ENCODE measurements around the gene OPRM1. TPM values are rescaled to one million over a fixed set of nuclear protein-coding genes. Genes with fewer than 3 reads are reported as not detected.

OPRM1 gene
- total RNA-seq, 1 experiment from 2014 or later: not detected

- Histone ChIP-seq H3K4me1 (no peaks in the 10 kb centered on the region), H3K9me3 (no peaks in the 10 kb centered on the region), H3K4me3 (ENCODE audit: low read depth, low read length) (no peak overlapping the region), H3K27me3 (replicated peaks; ENCODE audit: control insufficient read depth, insufficient read depth, low read length) (no peaks in the 10 kb centered on the region), H3K36me3 (ENCODE audit: control insufficient read depth, insufficient read depth, low read length) (no peaks in the 10 kb centered on the region)
- no TSS peak for BruUV-seq (replicated peaks)
- peaks cover 7% of the 10 kb centered on the region for H3K27me3 Mint-ChIP-seq (ENCODE audit: insufficient read depth, unreplicated experiment)
- ChIA-PET POLR2A (no interaction called here), CTCF (no interaction called here)
- intact Hi-C loops (cut with micrococcal nuclease; ENCODE audit: unreplicated experiment): no loop called here
- H3K36me3 Mint-ChIP-seq (ENCODE audit: insufficient read depth, unreplicated experiment): no peaks in the 10 kb centered on the region
- no peak for DNase-seq
- no peak overlapping the region for H3K27ac Mint-ChIP-seq (ENCODE audit: unreplicated experiment)
- TF ChIP-seq, protein P1, sequence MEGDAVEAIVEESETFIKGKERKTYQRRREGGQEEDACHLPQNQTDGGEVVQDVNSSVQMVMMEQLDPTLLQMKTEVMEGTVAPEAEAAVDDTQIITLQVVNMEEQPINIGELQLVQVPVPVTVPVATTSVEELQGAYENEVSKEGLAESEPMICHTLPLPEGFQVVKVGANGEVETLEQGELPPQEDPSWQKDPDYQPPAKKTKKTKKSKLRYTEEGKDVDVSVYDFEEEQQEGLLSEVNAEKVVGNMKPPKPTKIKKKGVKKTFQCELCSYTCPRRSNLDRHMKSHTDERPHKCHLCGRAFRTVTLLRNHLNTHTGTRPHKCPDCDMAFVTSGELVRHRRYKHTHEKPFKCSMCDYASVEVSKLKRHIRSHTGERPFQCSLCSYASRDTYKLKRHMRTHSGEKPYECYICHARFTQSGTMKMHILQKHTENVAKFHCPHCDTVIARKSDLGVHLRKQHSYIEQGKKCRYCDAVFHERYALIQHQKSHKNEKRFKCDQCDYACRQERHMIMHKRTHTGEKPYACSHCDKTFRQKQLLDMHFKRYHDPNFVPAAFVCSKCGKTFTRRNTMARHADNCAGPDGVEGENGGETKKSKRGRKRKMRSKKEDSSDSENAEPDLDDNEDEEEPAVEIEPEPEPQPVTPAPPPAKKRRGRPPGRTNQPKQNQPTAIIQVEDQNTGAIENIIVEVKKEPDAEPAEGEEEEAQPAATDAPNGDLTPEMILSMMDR (IDR thresholded peaks at IDR 0.05; ENCODE audit: insufficient read depth in 1 of 2, low read depth in 1 of 2, low read length in 1 of 2, severe bottlenecking in 1 of 2, unreplicated experiment in 1 of 2): no peak
- no peaks in the 10 kb centered on the region for H3K4me1 Mint-ChIP-seq (ENCODE audit: low read depth, unreplicated experiment)
- no peaks in the 10 kb centered on the region for H3K9me3 Mint-ChIP-seq (ENCODE audit: unreplicated experiment)
- no peak overlapping the region for H3K4me3 Mint-ChIP-seq (ENCODE audit: unreplicated experiment)
Observed at GRCh38 chr6:154202339-154202738, 163.3 kb downstream of the OPRM1 start.

- Histone ChIP-seq H3K27me3 (replicated peaks; ENCODE audit: control insufficient read depth, insufficient read depth, low read length) (no peaks in the 10 kb centered on the region), H3K36me3 (ENCODE audit: control insufficient read depth, insufficient read depth, low read length) (no peaks in the 10 kb centered on the region), H3K4me1 (no peaks in the 10 kb centered on the region), H3K9me3 (no peaks in the 10 kb centered on the region), H3K4me3 (ENCODE audit: low read depth, low read length) (no peak overlapping the region)
- Mint-ChIP-seq H3K4me1 (ENCODE audit: low read depth, unreplicated experiment) (no peaks in the 10 kb centered on the region), H3K27me3 (ENCODE audit: insufficient read depth, unreplicated experiment) (peaks cover 7% of the 10 kb centered on the region), H3K36me3 (ENCODE audit: insufficient read depth, unreplicated experiment) (no peaks in the 10 kb centered on the region), H3K9me3 (ENCODE audit: unreplicated experiment) (no peaks in the 10 kb centered on the region), H3K27ac (ENCODE audit: unreplicated experiment) (no peak overlapping the region), H3K4me3 (ENCODE audit: unreplicated experiment) (no peak overlapping the region)
- TF ChIP-seq, protein P1 (IDR thresholded peaks at IDR 0.05; ENCODE audit: insufficient read depth in 1 of 2, low read depth in 1 of 2, low read length in 1 of 2, severe bottlenecking in 1 of 2, unreplicated experiment in 1 of 2): no peak
- no peak for DNase-seq
- ChIA-PET CTCF (no interaction called here), POLR2A (no interaction called here)
- intact Hi-C loops (cut with micrococcal nuclease; ENCODE audit: unreplicated experiment): no loop called here
- BruUV-seq (replicated peaks): no TSS peak
Observed at GRCh38 chr6:154202958-154203357, 163.9 kb downstream of the OPRM1 start.

DNA sequence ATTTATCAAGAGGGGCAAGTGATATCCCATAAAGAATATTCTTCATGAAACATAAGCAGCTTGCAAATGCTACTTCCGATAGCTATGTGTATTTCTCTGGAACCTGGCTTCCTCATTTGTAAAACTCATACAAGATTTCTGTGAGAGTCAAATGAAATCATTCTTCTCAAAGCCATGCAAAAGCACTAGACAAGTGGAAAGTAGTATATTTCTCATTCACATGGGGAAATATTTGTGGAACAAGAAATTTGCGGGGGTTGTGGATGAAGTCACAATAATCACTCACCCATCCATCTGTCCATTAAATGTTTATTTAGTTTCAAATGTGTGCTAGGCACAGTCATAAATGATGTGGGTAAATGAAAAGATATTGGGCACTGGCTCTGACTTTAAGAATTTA lies 167.1 kb downstream of the OPRM1 start:
- no peak overlapping the region for H3K27ac Mint-ChIP-seq (ENCODE audit: unreplicated experiment)
- H3K9me3 Mint-ChIP-seq (ENCODE audit: unreplicated experiment): no peaks in the 10 kb centered on the region
- H3K36me3 Mint-ChIP-seq (ENCODE audit: insufficient read depth, unreplicated experiment): no peaks in the 10 kb centered on the region
- H3K27me3 ChIP-seq (replicated peaks; ENCODE audit: control insufficient read depth, insufficient read depth, low read length): no peaks in the 10 kb centered on the region
- no TSS peak for BruUV-seq (replicated peaks)
- no peak overlapping the region for H3K4me3 ChIP-seq (ENCODE audit: low read depth, low read length)
- ChIA-PET CTCF (no interaction called here), POLR2A (no interaction called here)
- TF ChIP-seq, protein P1 (IDR thresholded peaks at IDR 0.05; ENCODE audit: insufficient read depth in 1 of 2, low read depth in 1 of 2, low read length in 1 of 2, severe bottlenecking in 1 of 2, unreplicated experiment in 1 of 2): no peak
- H3K4me1 ChIP-seq: no peaks in the 10 kb centered on the region
- DNase-seq: no peak
- no peaks in the 10 kb centered on the region for H3K9me3 ChIP-seq
- H3K27me3 Mint-ChIP-seq (ENCODE audit: insufficient read depth, unreplicated experiment): peaks cover 7% of the 10 kb centered on the region
- H3K4me3 Mint-ChIP-seq (ENCODE audit: unreplicated experiment): no peak overlapping the region
- intact Hi-C loops (cut with micrococcal nuclease; ENCODE audit: unreplicated experiment): no loop called here
- no peaks in the 10 kb centered on the region for H3K36me3 ChIP-seq (ENCODE audit: control insufficient read depth, insufficient read depth, low read length)
- no peaks in the 10 kb centered on the region for H3K4me1 Mint-ChIP-seq (ENCODE audit: low read depth, unreplicated experiment)

All from Caco-2 (cell line).